GM18502 (cell line): Measurements from ENCODE around the gene FES.
"Not testable (repeated sequence)": the region's sequence is repeated elsewhere in the genome, so short reads cannot be mapped to it uniquely, and the experiment has no call there.

Experiments
- ATAC-seq: cut with Tn5 transposase; IDR thresholded peaks from one replicate; pipeline ENCODE4 v1.9.1; 2021; ENCODE audit warnings: mild to moderate bottlenecking; ENCODE audit not compliant: unreplicated experiment, poor library complexity

FES gene

DNA sequence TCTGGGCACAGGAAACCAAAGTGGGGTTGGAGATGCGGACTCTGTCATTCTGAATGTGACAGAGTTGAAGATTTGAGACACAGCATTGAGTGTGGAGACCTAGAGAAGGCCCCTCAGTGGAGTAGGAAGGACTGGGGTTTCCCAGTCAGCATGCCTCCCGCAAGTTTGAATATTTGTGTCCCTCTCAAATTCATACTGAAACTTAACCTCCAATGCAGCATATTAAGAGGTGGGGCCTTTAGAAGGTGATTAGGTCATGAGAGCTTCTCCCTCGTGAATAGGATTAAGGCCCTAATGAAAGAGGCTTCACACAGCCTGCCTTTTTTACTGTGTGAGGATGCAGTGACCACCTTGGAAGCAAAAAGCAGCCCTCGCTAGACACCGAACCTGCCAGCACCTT, 40.1 kb downstream of the FES start:
- ATAC-seq = peak; percentile 69

DNA sequence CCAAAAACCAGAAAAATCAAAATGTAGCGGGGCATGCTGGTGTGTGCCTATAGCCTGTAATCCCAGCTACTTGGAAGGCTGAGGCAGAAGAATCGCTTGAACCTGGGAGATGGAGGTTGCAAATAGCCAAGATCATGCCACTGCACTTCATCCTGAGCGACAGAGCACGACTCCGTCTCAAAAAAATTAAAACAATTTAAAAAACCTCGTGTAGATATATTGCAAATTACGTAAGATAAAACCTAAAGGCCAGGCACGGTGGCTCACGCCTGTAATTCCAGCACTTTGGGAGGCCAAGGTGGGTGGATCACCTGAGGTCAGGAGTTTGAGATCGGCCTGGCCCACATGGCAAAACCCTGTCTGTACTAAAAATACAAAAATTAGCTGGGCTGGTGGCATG, 42.5 kb downstream of the FES start:
- ATAC-seq = not testable (repeated sequence)

- ATAC-seq = not testable (repeated sequence)
Measured at GRCh38 chr15:90928106-90928505, 43.8 kb downstream of the FES start.

GRCh38 chr15:90929246-90930019, 45.1 kb downstream of the FES start:
- ATAC-seq = no peak

DNA sequence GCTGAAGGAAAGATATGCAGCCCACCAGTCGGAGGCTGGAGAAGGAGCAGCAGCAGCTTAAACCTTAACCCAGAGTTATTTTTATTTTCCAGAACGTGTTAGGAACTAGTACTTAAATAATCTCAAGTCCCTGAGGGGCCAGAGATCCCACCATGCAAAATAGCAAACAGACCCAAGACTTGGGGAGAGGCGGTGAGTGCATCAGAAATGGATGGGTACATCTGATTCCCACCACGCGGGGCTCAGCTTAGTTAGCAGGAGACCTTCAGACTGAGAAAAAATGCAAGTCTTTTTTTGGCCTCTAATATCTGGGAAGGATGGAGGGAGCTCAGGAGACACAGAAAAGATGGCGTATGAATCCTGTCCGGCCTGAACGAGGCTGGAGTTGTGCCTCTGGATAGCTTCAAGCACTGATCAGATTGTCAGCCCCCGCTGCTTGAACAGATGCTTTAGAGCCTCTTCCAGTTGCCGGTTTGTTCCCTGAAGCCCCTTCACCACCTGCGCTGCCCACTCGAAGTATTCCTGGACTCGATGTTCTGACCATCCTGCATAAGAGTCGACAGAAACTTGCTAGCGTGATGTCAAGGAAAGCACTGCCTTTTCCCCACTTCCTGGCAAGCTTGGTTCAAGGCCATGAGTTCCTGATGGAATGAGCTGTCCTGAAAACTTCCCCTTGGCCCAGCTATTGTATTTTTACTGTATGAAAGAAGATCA, 46.7 kb downstream of the FES start:
- ATAC-seq = no peak

GRCh38 chr15:90931575-90931827, 47.2 kb downstream of the FES start:
- ATAC-seq = no peak

- ATAC-seq = peak; percentile 52
Measured at GRCh38 chr15:90931828-90932659, 47.7 kb downstream of the FES start, which contains the start of gene HDDC3. TSS of gene HDDC3 (minus strand) at chr15:90932549. CDS start at chr15:90932540, 9 bp downstream.

DNA sequence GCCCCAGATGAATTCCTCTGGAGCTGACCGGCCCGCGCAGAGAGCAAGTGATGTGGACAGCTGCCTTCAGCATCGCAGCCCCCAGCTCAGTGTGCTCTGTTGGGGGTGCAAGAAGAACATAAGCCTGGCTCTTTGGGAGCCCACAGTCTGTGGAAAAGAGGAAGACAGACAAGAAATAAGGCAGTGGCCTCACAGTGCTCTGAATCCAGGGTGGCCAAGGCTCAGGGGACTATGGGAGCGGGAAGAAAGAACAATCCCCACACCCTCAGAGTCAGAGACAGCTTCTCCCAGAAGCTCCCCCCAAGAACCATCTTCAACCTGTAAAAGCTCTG, 48.3 kb downstream of the FES start:
- ATAC-seq = no peak

- no peak for ATAC-seq
Measured at GRCh38 chr15:90933301-90933700, 49.0 kb downstream of the FES start.

DNA sequence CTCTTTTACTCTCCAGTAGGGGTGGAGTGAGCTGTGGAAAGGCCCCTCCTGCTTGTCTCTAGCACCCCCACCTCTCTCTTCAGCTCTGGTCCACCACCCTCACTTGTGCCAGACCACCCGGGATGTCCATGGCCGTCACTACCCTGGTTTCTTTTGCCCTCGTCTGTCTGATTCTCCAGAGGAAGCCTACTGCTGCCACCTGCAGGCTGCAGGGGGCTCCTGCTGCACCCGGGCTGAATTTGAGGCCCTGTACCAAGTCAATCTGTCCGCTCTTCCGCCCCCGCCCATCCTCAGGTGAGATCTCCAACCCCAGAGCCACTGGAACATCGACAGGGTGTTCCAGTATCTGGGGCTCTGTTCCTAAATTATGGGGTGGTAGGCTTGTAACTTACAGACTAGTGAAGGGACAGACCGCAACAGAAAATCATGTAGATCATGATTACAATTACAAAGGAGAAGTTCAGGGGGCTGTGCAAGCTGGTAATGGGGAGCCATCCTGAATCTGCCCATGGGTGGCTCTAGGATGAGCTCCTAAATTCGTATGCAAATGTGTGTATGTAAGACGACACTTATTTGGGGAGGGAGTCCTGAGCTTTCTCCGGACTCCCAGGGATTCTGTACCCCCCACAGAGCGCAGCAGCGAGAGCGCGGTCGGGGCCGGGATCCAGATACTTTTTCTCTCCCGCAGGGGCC, 50.1 kb downstream of the FES start:
- peak; percentile 35 for ATAC-seq

DNA sequence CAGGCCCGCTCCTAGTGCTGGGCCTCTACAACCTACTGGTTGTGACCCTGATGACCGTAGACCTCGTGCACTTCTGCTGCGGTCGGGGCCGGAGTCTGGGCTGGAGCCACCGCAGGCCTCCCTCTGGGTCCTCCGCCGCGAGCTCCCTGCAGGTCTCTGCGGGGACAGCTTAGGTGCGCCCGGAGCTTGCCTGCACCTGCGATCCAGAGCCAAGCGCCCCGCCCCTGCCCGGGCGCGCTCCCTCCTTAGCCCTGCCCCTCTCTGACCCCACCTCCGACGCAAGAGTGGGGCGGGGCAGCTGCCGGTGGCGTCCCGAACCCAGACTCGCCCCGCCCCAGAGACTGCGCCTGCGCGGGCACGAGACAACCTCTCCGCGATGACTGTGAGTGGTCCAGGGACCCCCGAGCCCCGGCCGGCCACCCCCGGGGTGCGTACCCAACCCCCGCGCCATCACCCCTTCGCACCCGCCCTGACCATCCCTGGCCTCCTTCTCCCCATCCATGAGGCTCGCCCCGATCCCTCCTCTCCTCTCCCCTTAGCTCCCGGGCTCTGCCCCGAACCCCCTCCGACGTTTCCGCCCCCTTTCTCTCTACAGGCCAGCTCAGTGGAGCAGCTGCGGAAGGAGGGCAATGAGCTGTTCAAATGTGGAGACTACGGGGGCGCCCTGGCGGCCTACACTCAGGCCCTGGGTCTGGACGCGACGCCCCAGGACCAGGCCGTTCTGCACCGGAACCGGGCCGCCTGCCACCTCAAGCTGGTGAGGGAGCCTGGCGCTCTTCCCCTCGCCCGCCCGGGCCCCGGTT, 50.8 kb downstream of the FES start, which contains the start of gene UNC45A:
Gene UNC45A (plus strand): TSS at position 337 of the 803 bp plus-strand sequence. CDS start 40 bp downstream, at position 377.
- ATAC-seq = peak; percentile 68

- no peak for ATAC-seq
Measured at GRCh38 chr15:90936823-90937222, 52.5 kb downstream of the FES start.

DNA sequence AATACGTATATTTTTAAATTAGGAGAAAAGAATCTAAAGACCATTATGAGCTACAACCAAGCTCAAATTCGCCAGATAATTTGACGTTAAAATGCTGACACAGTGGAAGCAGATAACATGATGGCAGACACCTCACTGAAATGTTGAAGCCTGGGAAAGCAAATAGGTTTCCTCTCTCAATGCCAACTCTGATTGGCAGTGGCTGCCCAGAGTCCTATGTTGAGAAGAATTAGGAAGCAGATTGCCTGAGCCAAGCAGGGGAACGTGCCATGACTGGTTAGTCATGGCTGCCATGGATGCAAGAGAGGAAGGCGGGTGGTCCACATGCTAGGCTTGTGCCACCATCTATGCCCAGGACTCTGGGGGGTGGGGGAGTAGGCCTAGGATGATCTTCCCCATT, 54.0 kb downstream of the FES start:
- ATAC-seq = no peak

GRCh38 chr15:90939756-90940155, 55.5 kb downstream of the FES start:
- no peak for ATAC-seq

DNA sequence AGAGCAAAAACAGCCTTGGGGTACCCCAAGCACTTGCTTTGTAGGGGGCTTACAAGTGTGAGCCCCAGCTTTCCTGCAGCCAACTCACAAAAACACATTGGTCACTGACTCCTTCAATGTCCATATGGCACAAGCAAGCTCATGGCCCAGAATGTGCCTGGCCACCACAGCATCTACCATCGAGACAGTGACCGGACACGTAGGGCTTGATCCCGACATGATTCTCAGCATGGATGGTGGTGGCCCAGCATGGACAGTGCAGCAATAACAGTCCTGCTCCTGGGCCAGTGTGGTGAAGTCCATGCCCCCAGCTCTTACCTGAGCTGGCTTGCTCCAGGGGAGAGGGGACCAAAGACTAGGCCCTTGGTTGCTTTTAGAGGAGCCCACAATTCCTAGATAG, 56.7 kb downstream of the FES start:
- no peak for ATAC-seq

DNA sequence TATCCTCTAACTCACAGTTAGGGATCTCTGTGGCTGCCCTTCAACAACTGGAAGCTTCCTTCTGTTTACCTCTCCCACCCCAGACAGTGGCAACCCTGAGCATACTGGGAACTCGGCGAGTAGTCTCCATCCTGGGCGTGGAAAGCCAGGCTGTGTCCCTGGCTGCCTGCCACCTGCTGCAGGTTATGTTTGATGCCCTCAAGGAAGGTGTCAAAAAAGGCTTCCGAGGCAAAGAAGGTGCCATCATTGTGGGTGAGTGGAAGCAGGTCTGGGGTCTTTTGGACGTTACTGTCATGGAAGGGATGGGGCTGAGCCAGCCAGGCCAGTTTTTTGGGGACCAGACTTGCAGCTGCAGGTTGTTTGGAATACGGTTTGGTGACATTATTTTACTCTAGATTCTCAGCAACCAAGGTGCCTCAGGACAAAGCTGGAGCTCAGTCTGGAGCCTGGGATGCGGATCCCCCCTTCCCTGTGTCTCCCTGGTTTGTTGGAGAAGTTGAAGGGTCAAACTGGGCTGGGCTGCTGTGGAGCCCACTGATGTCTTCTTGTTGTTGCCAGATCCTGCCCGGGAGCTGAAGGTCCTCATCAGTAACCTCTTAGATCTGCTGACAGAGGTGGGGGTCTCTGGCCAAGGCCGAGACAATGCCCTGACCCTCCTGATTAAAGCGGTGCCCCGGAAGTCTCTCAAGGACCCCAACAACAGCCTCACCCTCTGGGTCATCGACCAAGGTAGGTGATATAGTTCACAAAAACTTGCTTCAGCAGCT, 58.2 kb downstream of the FES start:
- no peak for ATAC-seq

DNA sequence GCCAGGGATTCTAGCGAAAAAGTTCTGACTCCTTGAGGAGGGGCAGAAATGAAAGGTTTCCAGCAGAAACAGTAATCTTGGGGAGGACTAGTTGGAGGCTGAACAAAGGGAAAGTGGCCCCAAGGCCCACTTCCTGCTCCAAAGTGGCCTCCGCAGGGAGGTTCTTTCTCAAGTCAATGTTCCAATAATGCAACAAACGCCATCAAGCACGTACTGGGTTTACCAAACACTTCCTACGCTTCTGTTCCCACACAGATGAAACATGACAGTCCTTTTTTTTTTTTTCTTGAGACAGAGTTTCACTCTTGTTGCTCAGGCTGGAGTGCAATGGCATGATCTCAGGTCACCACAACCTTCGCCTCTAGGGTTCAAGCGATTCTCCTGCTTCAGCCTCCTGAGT, 60.8 kb downstream of the FES start:
- no peak for ATAC-seq
